GM18520 (cell line): Measurements from ENCODE around the gene CORT.
"Not testable (repeated sequence)": the region's sequence is repeated elsewhere in the genome, so short reads cannot be mapped to it uniquely, and the experiment has no call there.

Source experiments
- ATAC-seq: cut with Tn5 transposase; IDR thresholded peaks from one replicate; pipeline ENCODE4 v1.9.1; 2021; ENCODE audit not compliant: unreplicated experiment

CORT gene

GRCh38 chr1:10437052-10437451 lies 12.8 kb upstream of the CORT start:
- no peak for ATAC-seq

- no peak for ATAC-seq
Observed at GRCh38 chr1:10438677-10439163, 11.1 kb upstream of the CORT start.

GRCh38 chr1:10440305-10440704 lies 9.5 kb upstream of the CORT start:
- ATAC-seq: no peak

- ATAC-seq: no peak
Observed at GRCh38 chr1:10440794-10441193, 9.0 kb upstream of the CORT start.

DNA sequence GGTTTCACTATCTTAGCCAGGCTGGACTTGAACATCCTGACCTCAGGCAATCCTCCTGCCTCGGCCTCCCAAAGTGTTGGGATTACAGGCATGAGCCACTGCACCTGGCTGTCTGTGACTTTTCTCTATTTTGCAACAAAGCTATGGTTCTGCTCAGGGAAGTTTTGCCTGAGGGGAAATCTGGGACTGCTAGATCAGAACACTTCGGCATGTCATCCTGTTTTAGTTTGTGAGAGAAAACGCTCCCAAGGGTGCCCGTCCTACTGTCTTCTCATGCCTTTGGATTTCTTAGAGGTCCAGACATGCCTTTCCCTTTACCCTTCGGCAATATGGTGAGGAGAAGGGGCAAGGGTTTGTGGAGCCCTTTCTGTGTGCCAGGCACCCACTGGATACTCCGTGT lies 5.6 kb upstream of the CORT start:
- no peak for ATAC-seq

DNA sequence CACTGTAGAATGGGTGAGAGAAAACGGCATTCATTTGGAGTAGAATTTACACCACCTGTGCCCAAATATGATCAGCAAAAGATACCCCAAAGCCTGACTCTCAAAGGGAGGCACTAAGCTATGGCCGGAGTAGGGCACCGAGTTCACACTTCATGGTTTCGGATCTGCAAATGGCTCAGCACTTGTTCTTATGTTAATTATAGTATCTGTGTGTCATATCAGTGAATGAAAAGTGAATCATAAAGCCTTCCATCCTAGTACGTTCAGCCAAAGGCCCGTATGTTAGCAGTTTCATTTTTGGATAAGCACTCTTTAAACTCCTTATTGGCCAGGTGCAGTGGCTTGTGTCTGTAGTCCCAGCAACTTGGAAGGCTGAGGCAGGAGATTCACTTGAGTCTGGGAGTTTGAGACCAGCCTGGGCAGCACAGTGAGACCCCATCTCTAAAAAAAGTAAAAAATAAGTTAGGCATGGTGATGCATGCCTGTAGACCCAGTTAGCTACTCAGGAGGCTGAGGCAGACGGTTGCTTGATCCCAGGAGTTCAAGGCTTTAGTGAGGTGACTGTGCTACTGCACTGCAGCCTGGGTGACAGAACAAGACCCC lies 4.9 kb upstream of the CORT start:
- ATAC-seq: no peak

DNA sequence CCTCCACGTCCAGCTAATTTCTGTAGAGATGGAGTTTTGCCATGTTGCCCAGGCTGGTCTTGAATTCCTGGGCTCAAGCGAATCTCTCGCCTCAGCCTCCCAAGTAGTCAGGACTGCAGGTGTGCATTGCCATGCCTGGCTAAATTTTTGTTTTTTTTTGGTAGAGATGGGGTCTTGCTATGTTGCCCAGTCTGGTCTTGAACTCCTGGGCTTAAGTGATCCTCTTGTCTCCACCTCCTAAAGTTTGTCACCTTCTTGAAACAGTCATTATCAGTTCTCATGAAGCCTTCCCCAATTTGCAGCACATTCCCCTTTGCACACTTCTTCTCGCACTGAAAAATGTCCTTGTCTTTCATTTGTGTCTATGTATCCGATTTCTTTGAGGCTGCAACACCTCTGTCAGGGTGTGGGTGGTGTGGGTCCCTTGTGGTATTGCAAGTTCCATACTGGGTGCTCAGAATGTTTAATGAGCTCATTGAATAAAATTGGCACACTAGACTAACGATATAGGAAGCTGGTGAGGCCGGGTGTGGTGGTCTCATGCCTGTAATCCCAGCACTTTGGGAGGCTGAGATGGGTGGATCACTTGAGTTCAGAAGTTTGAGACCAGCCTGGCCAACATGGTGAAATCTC lies 2.9 kb upstream of the CORT start:
- ATAC-seq: no peak

- no peak for ATAC-seq
Observed at GRCh38 chr1:10450156-10450814, 454 bp downstream of the CORT start.

- ATAC-seq: no peak
Observed at GRCh38 chr1:10450836-10451235, 1.0 kb downstream of the CORT start.

- no peak for ATAC-seq
Observed at GRCh38 chr1:10451287-10451686, 1.5 kb downstream of the CORT start.

GRCh38 chr1:10456048-10456447 lies 6.2 kb downstream of the CORT start:
- no peak for ATAC-seq

GRCh38 chr1:10456661-10457060 lies 6.8 kb downstream of the CORT start:
- ATAC-seq: no peak

DNA sequence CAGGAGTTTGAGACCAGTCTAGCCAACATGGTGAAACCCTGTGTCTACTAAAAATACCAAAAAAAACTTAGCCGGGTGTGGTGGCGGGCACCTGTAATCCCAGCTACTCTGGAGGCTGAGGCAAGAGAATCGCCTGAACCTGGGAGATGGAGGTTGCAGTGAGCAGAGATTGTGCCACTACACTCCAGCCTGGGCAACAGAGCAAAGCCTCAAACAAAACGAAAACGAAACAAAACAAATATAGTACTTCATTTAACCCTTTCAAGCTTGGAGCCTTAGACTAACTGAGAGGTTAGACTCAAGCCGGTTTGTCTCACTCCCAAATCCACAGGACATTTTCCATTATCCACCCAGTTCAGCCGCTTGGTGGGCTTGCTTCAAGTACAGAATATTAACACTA lies 7.6 kb downstream of the CORT start:
- not testable (repeated sequence) for ATAC-seq

DNA sequence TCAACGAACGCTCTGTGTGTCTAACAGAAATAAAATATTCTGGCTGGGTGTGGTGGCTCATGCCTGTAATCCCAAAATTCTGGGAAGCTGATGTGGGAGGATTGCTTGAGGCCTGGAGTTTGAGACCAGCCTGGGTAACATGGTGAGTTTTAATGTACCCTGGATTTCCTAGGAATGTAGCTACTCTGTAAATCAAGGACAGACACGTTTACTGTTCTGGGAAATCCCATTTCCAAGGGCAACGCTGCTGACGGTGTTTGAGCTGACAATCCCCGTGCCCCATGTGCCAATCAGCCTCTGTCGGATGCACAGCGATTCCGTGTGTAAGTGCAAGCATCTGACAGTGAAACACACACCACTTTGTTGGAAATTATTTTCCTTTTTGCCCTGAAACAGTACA lies 8.0 kb downstream of the CORT start:
- ATAC-seq: no peak

GRCh38 chr1:10459184-10459583 lies 9.4 kb downstream of the CORT start:
- no peak for ATAC-seq

GRCh38 chr1:10467078-10467477 lies 17.2 kb downstream of the CORT start:
- ATAC-seq: no peak

GRCh38 chr1:10470043-10470442 lies 20.2 kb downstream of the CORT start:
- no peak for ATAC-seq

GRCh38 chr1:10471411-10472219 lies 21.8 kb downstream of the CORT start:
- ATAC-seq: no peak

DNA sequence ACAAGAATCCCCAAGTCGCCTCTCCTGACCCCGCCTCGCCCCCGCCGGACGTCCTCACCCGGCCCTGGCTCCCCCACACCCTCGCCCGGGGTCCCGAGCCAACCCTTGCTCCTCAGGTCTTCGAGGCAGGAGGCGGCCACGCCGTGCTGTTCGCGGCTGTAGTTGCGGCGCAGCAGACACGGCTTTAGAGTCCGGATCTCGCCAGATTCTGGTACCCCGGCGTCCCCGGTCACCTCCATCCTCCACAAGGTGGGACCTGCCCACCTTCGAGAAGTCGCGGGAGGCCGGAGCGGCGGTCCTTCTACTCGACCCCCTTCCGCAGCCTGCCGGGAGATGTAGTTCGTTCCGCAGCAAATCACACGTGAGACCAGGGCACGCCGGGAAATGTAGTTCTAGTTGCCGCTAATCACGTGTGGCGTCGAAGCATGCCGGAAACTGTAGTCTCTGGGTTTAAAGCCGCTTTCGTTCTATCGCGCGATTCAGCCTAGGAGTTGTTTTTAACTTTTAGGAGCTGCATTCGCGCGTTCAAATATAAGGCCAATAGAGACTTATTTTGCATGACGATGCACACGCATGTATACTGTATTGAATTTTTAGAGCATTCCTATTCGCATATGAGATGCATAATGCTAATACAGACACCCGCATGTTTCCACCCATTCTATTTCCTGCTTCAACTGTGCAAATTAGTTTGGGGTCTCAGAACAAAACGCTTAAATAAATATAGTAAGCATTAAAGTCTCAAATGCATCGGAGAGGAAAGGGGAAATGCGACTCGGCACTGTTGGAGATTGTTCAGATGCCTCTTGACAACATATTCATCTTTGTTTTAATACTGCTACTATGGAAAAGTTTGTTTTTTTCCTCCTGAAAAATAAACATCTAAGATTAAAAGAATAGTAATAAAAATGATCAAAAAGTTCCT lies 22.7 kb downstream of the CORT start, which contains the start of gene DFFA:
DFFA (minus strand) TSS at position 310 of the 925 bp plus-strand sequence; CDS start at position 239, 71 bp downstream.
- peak; percentile 67 for ATAC-seq

GRCh38 chr1:10473145-10473765 lies 23.4 kb downstream of the CORT start:
- no peak for ATAC-seq
